Measurements from ENCODE around the gene SERPINB10.

- TF ChIP-seq GATA2 (IDR thresholded peaks at IDR 0.05; ENCODE audit: low read depth, low read length) = no peak
- no peak for TF ChIP-seq GATA3 (IDR thresholded peaks at IDR 0.05; ENCODE audit: low read depth, low read length)
Measured at GRCh38 chr18:63878343-63878742, 29.4 kb upstream of the SERPINB10 start.

Data from SH-SY5Y (cell line).